Measurements from ENCODE around the gene HTATSF1. TPM values are rescaled to one million over a fixed set of nuclear protein-coding genes. Genes with fewer than 3 reads are reported as not detected.

Gene HTATSF1, protein sequence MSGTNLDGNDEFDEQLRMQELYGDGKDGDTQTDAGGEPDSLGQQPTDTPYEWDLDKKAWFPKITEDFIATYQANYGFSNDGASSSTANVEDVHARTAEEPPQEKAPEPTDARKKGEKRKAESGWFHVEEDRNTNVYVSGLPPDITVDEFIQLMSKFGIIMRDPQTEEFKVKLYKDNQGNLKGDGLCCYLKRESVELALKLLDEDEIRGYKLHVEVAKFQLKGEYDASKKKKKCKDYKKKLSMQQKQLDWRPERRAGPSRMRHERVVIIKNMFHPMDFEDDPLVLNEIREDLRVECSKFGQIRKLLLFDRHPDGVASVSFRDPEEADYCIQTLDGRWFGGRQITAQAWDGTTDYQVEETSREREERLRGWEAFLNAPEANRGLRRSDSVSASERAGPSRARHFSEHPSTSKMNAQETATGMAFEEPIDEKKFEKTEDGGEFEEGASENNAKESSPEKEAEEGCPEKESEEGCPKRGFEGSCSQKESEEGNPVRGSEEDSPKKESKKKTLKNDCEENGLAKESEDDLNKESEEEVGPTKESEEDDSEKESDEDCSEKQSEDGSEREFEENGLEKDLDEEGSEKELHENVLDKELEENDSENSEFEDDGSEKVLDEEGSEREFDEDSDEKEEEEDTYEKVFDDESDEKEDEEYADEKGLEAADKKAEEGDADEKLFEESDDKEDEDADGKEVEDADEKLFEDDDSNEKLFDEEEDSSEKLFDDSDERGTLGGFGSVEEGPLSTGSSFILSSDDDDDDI
- total RNA-seq (2014; rRNA removed; shearing (Covaris generic)): 48.0 and 63.0 TPM in 2 replicates

DNA sequence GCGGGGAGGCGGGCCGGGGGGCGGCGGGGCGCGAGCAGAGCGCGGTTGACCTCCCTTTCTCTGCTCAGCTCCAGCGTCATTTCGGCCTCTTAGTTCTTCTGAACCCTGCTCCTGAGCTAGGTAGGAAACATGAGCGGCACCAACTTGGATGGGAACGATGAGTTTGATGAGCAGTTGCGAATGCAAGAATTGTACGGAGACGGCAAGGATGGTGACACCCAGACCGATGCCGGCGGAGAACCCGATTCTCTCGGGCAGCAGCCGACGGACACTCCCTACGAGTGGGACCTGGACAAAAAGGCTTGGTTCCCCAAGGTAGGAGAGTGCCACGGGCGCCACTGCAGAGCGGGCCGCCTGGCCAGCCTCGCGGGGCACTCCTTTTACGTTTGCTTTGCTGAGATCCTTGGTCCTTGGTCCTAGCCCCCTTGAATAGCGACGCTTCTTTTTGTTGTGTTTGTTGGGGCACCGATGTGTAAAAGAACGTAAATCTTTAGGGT lies at the start of gene HTATSF1:
Gene HTATSF1 (plus strand): TSS at position 37 of the 497 bp plus-strand sequence. CDS start 93 bp downstream, at position 130.
- DNase-seq (ENCODE audit: low spot score): no peak

DNA sequence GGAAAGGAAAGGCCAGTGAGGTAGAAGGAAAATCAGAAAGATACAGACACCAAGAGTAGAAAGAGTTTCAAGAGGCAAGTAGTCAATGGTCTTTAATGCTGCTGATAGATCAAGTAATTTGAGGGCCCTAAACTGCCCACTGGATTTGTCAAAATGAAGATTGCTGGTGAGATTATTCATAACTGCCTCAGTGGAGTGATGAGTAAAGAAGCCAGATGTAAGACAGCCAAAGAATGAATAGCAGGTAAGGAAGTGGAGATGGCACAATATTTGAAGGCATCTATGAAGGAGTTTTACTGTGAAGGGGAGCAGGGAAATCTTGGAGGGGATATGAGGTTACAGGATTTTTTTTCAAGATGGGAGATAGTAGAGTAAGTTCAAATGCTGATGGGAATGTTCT lies 49.4 kb upstream of the HTATSF1 start:
- no peak for DNase-seq (ENCODE audit: low spot score)

DNA sequence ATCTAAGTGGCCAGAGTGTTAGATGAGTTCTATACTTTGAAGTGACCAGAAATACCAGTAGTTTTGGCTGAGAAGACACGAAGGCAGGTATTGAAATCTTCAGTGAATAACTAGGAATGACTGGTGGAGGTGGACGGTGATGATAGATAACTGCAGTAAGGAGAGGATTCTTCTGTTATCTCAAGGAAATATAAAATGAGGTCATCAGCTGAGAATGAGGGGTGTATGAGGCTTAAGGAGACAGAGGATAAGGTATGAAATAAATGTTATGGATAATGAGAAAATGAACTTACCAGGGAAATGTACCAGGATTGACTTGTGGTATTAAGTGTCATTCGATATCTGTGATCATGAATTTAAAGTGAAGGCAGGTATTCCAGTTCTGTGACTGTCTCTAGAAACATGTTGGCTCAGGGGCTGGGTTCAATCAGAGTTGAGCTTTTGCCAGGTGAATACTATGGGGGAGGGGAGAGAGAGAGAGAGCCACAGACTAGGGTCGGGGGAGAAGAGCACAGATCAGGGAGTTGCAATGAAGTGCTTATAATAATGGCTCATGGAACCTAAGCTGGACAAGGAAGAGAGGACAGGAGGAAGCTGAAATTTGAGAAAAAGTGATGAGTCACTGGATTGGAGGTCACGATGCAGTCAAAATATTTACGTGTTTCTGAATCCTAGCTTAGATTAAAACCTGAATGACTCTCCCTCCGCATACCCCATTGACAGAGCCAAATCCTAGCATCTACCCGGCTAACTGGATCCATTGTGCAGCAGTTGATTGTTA lies 47.2 kb upstream of the HTATSF1 start:
- no peak for DNase-seq (ENCODE audit: low spot score)

DNA sequence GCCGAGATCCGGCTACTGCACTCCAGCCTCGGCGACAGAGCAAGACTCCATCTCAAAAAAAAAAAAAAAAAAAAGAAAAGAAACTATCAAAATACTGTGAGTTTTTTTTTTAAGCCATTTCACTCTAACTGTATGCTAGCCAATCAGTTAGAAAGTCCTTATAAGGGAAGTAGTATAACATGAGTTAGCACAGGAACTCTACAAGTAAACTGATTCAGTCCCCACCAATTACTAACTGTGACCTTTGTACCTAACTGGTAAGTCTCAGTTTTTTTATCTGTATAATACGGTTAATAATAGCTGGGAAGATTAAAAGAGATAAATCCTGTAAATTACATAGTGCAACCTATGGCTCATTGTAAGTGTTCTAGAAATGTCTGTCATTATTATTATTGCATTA lies 44.8 kb upstream of the HTATSF1 start:
- no peak for DNase-seq (ENCODE audit: low spot score)

- DNase-seq (ENCODE audit: low spot score): no peak
Observed at GRCh38 chrX:136453114-136453513, 44.3 kb upstream of the HTATSF1 start.

DNA sequence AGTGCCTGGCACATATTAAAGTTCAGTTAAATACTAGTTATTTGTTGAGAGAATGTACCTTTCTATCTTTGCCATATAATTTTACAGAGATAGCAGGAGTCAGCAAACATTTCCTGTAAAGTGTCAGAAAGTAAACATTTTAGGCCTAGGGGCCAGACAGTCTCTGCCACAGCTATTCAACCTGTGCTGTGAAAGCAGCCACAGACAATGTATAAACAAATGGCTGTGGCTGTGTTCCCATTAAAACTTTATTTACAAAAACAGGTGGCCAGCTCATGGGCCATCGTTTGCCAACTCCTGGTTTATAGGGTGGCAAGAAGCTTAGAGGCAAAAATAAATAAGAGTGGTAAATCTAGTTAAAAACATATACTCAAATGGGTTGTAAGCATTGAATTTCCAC lies 43.6 kb upstream of the HTATSF1 start:
- no peak for DNase-seq (ENCODE audit: low spot score)

- no peak for DNase-seq (ENCODE audit: low spot score)
Observed at GRCh38 chrX:136456133-136456532, 41.3 kb upstream of the HTATSF1 start.

DNA sequence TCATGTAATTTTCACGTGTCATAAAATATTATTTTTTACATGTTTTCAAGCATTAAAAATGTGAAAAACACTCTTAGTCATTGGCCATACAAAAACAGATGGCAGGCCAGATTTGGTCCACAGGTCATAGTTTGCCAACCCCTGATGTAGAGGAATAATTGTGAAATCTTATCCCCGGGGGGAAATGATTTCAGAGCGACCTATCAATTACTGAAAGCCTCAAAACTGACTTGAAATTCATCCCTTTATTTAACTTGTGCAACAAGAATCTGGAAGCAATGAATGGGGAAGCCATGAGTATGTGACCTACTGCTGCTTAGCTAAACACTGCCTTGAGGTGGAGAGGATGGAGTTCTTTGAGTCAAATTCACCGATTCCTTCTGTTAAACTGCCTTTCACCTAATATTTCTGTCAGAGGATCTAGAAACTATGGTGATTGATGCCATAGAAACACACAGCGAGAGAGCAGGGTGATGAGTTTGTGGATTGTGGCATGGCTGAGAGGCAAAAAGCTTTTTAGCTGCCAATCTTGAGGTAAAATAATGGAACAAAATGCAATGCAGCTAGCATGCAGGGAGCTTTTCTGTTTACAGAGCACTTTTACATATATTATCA lies 40.0 kb upstream of the HTATSF1 start:
- no peak for DNase-seq (ENCODE audit: low spot score)

DNA sequence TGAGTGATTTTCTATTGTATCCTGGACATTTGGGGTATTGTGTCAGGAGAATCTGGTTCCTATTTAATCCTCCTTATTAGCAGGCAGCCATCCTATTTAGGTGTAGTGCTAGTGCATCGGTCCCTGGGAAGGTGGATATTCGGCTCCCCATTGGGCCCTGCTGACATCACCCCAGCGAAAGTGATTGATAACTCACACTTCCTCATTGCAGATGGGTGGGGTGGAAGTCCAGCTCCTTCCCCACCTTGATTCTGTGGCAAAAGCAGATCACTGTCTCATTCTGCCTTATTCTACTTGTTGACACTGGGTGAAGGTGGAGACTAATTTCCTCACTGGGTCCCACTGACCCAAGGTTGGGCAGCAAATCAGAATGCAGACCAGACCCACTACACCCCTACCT lies 32.8 kb upstream of the HTATSF1 start:
- DNase-seq (ENCODE audit: low spot score): no peak

- DNase-seq (ENCODE audit: low spot score): no peak
Observed at GRCh38 chrX:136467303-136467702, 30.1 kb upstream of the HTATSF1 start.

GRCh38 chrX:136468391-136469103 lies 28.8 kb upstream of the HTATSF1 start:
- DNase-seq (ENCODE audit: low spot score): no peak

DNA sequence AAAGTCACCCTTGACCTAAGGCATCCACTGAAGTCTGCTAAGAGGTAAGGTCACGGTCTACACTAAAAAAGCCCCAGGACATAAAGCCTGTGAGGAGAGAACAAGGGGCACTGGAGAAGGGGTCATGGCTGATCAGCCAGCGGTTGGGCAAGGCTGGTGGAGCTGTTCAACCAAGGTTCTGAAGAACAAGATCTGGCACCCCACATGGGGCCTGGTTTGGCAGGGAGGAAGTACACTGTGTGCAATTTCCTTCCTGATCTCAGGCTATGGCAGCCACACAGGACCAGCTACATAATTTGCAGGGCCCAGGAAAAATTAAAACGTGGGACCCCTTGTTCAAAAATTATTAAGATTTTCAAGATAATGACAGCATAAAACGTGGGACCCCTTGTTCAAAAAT lies 23.7 kb upstream of the HTATSF1 start:
- no peak for DNase-seq (ENCODE audit: low spot score)

DNA sequence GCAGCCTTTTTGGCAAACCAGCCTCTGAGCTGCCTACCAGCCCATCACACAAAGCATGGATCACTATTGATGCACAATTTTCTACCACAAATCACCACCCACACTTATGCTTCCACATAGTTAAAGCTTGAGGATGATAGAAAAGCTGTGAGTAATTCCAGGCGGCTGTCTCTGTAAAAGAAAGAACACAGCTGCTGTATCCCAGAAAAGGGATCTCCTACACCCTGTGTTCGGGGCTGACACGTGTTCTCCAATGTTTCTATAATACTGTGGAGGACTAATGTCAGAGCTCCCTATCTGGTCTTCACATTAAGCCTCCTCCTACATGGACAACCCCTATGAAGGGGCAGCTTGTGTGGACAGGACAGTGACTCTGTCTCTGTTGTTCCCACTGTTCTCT lies 22.2 kb upstream of the HTATSF1 start:
- no peak for DNase-seq (ENCODE audit: low spot score)

- no peak for DNase-seq (ENCODE audit: low spot score)
Observed at GRCh38 chrX:136476501-136476900, 20.9 kb upstream of the HTATSF1 start.

- DNase-seq (ENCODE audit: low spot score): no peak
Observed at GRCh38 chrX:136477026-136477425, 20.4 kb upstream of the HTATSF1 start.

DNA sequence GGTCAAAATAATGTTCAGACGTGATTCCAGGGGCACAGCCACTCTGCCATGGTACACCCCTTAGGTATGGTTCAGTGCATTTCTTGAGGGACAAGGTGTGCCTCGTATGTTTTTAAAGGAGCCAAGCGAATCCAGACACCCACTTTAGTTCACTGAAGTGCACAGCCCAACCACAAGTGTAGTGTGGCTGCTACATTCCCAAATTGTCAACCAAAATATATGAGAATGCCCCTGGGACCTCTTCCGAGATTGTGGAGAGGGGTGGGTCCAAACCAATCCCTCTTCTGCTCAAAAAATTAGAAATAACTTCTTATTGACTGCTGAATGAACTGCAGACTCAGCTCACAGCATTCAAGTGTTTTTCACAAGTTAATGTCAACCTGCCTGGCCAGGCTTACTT lies 17.0 kb upstream of the HTATSF1 start:
- no peak for DNase-seq (ENCODE audit: low spot score)

GRCh38 chrX:136487647-136488046 lies 9.7 kb upstream of the HTATSF1 start, which contains the start of gene BRS3:
Gene BRS3 (plus strand): TSS chrX:136487947. CDS start chrX:136488115, 168 bp downstream.
- no peak for DNase-seq (ENCODE audit: low spot score)

GRCh38 chrX:136488706-136489105 lies 8.7 kb upstream of the HTATSF1 start:
- no peak for DNase-seq (ENCODE audit: low spot score)

GRCh38 chrX:136491832-136492231 lies 5.6 kb upstream of the HTATSF1 start:
- DNase-seq (ENCODE audit: low spot score): no peak

DNA sequence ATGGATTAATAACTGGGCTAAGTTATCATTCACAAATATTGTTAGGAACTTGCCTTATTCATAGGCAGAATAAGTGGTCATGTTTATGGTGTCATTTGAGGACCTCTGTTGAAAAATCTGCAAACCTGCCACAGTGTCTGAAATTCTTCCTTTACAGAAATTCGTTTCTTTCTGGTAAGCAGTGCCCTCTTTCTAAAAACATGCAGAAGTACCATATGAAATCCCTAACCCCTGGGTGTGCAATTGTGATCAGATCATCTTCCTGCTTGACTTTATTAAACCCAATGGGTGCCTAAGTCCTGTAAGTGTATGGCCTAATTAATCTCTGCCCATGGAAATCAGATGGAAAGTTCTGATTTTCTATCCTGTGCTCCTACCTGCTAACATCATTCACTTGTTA lies 4.4 kb upstream of the HTATSF1 start:
- DNase-seq (ENCODE audit: low spot score): no peak

DNA sequence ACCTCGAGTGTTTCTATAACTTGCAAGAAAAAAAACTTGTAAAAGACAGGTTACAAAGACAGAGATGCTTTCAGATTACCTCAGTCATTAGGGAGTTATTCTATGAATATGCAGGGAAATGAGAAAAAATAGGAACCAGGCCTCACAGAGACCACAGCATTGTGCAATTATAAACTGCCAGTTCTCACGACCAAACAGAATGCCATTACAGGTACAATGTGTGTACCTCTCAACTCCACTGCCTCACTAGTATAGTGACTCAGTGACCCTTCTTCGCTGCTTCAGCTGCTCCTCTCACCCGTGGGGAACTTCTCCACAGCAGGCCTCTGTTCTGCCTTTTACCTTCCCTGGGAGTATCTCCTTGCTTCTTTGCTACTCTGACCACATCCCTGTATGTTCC lies 2.3 kb upstream of the HTATSF1 start:
- DNase-seq (ENCODE audit: low spot score): no peak
